CD1c-positive myeloid dendritic cell (primary cell): ENCODE results near the gene ANKRD12.

Experiments
- DNase-seq: peaks from one replicate; pipeline ENCODE4 v3.0.0-alpha.2; 2016; ENCODE audit errors: extremely low spot score

Gene ANKRD12

GRCh38 chr18:9290156-9290555 is 153.6 kb downstream of the ANKRD12 start:
- DNase-seq, result no peak

GRCh38 chr18:9292047-9292446 is 155.5 kb downstream of the ANKRD12 start:
- DNase-seq, result no peak

GRCh38 chr18:9293948-9294347 is 157.4 kb downstream of the ANKRD12 start:
- DNase-seq, result no peak

- DNase-seq, result no peak
These were observed 159.8 kb downstream of the ANKRD12 start for GRCh38 chr18:9296233-9297006.

GRCh38 chr18:9297007-9297393 is 160.4 kb downstream of the ANKRD12 start:
- DNase-seq, result no peak

- DNase-seq, result no peak
These were observed 167.9 kb downstream of the ANKRD12 start for GRCh38 chr18:9304388-9305070.

- no peak for DNase-seq
These were observed 182.8 kb downstream of the ANKRD12 start for GRCh38 chr18:9319333-9319732.

GRCh38 chr18:9321017-9321452 is 184.5 kb downstream of the ANKRD12 start:
- no peak for DNase-seq

- DNase-seq, result no peak
These were observed 185.2 kb downstream of the ANKRD12 start for GRCh38 chr18:9321736-9322135.

- DNase-seq, result peak; percentile 6
These were observed 186.2 kb downstream of the ANKRD12 start for GRCh38 chr18:9322744-9323143.

- no peak for DNase-seq
These were observed 187.3 kb downstream of the ANKRD12 start for GRCh38 chr18:9323750-9324445.

- DNase-seq, result no peak
These were observed 189.1 kb downstream of the ANKRD12 start for GRCh38 chr18:9325716-9326115.

GRCh38 chr18:9328776-9329175 is 192.2 kb downstream of the ANKRD12 start:
- DNase-seq, result no peak

GRCh38 chr18:9329471-9329870 is 192.9 kb downstream of the ANKRD12 start:
- no peak for DNase-seq

GRCh38 chr18:9330419-9330818 is 193.8 kb downstream of the ANKRD12 start:
- DNase-seq, result no peak

GRCh38 chr18:9333441-9334328 is 197.1 kb downstream of the ANKRD12 start:
- peak; percentile 57 for DNase-seq

- DNase-seq, result peak; percentile 90
These were observed 197.9 kb downstream of the ANKRD12 start, which contains the start of gene TWSG1 for GRCh38 chr18:9334329-9334972. TWSG1 (plus strand) TSS chr18:9334773; CDS start chr18:9337230, 2,457 bp downstream.

GRCh38 chr18:9334973-9335696 is 198.6 kb downstream of the ANKRD12 start:
- no peak for DNase-seq
